NCI-H146 treated with DMSO at 0.1 percent for 48 hours (cell line): ENCODE results near the gene ATP2B2.
"Not testable (repeated sequence)": the region's sequence is repeated elsewhere in the genome, so short reads cannot be mapped to it uniquely, and the experiment has no call there.

ENCODE experiments used
- DNase-seq: peaks from one replicate; lab custom pipeline; 2025; ENCODE audit not compliant: unreplicated experiment; lab: John Stamatoyannopoulos, UW

ATP2B2 gene

GRCh38 chr3:10311710-10312109, 193.7 kb downstream of the ATP2B2 start:
- no peak for DNase-seq

DNA sequence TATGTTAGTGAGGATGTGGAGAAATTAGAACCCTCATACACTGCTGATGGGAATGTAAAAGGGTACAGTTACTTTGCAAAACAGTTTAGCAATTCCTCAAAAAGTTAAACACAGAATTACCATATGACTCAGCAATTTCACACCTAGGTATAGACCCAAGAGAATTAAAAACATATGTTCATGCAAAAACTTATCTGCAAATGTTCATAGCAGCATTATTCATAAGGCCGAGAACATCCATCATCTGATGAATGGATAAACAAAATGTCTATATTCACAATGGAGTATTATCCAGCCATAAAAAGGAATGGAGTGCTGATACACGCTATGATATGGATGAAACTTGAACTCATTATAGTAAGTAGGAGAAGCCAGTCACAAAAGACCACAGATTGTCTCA, 194.8 kb downstream of the ATP2B2 start:
- no peak for DNase-seq

DNA sequence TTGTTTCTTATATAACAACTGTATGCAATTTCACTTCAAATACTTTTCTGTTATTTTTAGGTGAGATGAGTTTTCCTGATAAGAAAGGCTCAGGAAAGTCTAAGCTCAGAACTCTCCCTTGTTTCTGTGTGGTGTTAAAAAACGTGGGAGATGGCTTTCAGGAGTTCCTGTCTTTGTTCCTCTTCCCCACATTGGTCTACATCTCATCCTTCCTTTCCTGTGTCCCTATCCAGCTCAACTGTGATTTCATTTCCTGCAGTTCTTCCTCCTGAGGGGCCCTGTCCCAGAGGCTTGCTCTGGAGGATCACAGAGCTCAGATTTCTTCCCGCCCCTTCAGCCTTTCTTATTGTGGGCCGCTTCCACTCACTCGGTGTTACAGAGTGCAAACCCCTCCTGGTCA, 195.7 kb downstream of the ATP2B2 start:
- no peak for DNase-seq

GRCh38 chr3:10308678-10309077, 196.7 kb downstream of the ATP2B2 start:
- DNase-seq, result no peak

DNA sequence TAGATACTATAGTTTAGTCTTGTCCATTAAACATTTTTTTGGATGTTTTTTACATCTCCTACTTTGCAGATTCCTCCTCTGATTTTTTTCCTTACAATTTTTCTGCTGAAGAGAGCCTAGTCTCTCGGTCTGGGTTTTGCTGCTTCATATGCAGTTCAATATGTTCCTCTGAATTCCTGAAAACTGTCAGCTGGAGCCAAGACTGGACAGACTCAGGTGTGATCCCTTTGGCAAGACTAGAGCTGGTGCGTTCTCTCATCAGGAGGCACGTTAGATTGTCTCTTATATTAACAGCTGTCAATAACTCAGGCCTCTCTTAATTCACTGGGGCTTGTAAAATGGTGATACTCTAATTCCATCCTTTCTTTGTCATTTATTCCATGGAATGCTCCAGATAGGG, 199.2 kb downstream of the ATP2B2 start:
- DNase-seq, result no peak

GRCh38 chr3:10305331-10305902, 200.0 kb downstream of the ATP2B2 start:
- no peak for DNase-seq

- DNase-seq, result no peak
Observed at GRCh38 chr3:10304905-10305304, 200.5 kb downstream of the ATP2B2 start.

DNA sequence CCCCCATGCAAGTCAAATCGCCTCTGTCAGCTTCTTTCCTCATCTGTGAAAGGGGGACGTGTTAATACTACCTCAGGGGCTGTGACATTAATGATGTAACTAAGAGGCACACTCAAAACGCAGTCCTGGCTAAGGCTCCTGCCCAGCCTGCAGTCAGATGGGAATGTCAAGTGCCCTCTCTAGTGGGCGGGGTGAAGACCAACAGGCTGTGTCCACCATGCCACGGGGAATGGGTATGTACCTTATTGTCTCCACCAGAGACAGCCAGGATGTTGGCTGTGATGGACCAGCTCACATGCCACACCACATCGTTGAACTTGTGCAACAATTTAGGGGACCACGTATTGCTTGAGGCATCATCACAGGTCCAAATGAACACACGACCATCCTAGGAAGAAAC, 201.6 kb downstream of the ATP2B2 start:
- DNase-seq, result no peak

- no peak for DNase-seq
Observed at GRCh38 chr3:10303105-10303504, 202.3 kb downstream of the ATP2B2 start.

GRCh38 chr3:10300087-10300486, 205.3 kb downstream of the ATP2B2 start:
- no peak for DNase-seq

GRCh38 chr3:10299679-10300078, 205.7 kb downstream of the ATP2B2 start:
- no peak for DNase-seq

DNA sequence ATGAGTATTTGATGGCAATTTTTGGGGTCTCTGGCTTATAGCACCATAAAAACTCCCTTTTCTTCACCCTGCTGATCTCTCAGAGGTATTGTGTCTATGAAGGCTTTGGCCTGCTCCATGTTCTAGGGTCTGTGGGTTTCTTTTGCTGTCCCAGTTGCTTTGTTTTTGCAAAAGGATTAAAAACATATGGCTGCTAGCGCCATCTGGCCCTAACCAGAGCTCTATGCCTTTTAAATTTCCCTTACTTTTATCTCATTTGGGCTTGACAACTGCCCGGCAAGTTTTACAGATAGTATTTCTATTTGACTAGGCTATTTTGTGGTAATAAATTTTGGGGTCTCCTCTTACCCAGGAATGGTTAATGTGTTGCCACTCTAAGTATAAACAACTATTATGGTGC, 206.2 kb downstream of the ATP2B2 start:
- no peak for DNase-seq

GRCh38 chr3:10298064-10298463, 207.3 kb downstream of the ATP2B2 start:
- DNase-seq, result not testable (repeated sequence)

- DNase-seq, result no peak
Observed at GRCh38 chr3:10294030-10294586, 211.3 kb downstream of the ATP2B2 start.

DNA sequence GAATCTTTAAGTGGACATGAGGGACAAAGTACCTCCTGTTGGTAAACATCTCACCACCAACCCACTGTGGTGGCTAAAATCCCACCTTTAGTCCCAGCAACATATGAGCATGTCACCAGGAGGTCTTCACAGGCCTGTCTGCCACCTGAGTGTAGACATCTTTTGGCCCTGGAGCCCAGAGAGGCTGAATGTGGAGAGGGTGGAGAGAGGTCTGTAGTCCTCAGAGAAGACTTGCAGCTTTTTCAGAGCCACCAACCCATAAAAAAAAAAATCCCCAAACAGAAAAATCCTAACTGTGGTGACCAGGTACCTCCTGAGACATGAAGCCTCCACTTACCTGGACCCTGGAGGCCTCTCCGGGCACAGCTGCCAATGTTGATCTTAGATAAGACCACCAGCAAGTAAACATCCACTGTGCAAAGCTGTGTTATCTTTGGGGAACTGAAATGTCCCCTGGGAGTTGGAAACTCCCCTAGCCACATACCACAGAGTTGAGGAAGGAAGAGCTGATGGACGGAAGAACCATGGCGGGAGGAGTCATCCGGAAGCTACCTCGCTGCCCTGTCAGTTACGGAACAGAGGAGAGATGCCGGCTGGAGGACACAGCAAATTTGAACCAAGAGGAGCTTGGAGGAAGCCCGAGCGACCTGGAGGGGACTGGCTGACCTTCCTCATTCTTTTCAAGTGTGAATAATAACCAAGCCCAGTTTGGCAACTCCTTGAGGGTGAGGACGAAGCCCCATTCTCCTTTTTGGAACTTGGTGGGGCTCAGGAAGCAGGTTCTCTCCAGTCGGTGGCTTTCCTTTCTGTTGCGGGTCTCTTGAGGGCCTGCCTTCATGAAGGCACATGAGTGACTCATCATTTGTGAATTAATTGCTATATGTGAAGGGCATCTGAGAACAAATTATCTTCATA, 212.6 kb downstream of the ATP2B2 start, which contains the start of gene GHRL:
Gene GHRL, minus strand, starts transcription at position 443 of the 915 bp plus-strand sequence. CDS start 2,767 bp downstream, outside the sequence.
- DNase-seq, result no peak

- DNase-seq, result no peak
Observed at GRCh38 chr3:10291641-10292040, 213.7 kb downstream of the ATP2B2 start.

DNA sequence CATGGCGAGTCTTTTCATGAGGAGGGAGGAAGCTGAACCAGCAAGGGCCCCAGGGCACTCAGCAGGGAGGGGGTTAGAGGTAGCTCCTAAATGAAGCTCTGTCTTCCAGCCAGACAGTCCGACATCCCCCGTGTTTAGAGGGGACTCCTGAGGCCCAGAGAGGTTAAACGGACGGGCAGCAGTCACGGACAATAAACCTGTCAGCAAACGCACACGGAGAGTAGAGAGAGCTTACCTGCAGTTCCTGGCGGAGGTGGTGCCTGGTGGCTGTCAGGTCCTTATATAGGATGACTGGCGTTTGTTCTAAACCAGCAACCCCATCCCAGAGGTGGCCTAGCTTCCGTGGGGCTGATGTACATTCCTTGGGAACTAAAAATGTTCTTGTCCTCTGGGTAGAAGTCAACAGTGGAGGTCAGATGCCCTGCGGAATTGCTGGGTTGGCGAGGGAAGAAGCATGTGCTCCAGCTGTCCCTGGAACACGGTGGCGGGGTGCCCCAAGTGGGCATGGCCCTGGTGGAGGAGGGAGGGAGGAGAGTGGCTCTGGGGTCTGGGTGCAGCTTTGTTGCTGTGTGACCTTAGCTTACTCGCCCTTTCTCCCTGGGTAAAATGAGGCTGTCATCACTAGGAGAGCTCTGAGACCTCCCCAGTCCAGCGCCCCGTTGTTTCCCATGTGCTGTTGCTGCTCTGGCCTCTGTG, 214.8 kb downstream of the ATP2B2 start:
- DNase-seq, result no peak

- no peak for DNase-seq
Observed at GRCh38 chr3:10289787-10290355, 215.5 kb downstream of the ATP2B2 start.

DNA sequence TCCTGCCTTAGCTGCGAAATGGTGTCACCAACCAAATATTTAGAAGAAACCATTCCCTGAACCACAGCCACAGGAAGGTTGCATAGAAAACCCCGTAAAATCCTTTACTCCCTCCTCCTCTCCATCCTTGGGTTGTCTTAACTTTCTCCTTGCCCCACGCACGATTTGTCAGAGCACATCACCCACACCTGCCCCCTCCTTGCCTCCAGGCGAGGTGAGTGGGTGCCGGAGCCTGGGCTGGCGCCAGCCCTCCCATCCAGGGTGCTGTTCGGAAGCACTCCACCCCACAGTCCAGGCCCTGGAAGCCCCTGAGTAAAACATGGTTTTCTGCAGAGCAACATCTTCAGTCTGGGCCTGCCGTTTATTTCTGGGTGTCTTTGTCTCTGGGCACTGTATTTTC, 216.3 kb downstream of the ATP2B2 start:
- no peak for DNase-seq

DNA sequence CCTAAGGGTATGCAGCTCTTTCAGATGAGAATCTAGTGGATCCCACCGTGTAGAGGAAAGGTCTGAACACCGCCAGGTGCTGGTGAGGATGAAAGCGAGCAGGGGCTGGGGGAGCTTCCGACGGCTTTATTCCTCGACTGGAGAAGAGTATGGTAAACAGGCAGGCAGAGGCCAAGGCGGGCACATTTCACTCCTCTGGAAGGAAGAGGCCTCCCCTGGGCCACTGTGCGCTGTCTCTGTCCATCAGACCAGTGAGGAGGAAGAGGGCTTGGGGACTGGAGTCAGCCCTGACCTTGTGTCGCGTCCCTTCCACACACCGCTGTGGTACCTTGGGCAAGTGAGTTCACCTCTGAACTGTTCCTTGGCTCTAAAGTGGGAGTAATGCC, 216.8 kb downstream of the ATP2B2 start:
- DNase-seq, result no peak

- DNase-seq, result no peak
Observed at GRCh38 chr3:10287936-10288574, 217.3 kb downstream of the ATP2B2 start.
